Measurements from ENCODE around the gene DHPS.

- TF ChIP-seq CTCF (IDR thresholded peaks at IDR 0.05; ENCODE audit: insufficient read depth, low read length) (no peak), SPI1 (IDR thresholded peaks at IDR 0.05; ENCODE audit: borderline replicate concordance, low read depth) (no peak), POLR2AphosphoS5 (IDR thresholded peaks at IDR 0.05; ENCODE audit: low read depth) (no peak), GABPA (IDR thresholded peaks at IDR 0.05; ENCODE audit: low read depth) (no peak), REST (IDR thresholded peaks at IDR 0.05; ENCODE audit: insufficient replicate concordance, low read depth) (no peak)
Observed at GRCh38 chr19:12675940-12676339, 5.7 kb downstream of the DHPS start.
